ENCODE measurements around the gene MGRN1.

DNA sequence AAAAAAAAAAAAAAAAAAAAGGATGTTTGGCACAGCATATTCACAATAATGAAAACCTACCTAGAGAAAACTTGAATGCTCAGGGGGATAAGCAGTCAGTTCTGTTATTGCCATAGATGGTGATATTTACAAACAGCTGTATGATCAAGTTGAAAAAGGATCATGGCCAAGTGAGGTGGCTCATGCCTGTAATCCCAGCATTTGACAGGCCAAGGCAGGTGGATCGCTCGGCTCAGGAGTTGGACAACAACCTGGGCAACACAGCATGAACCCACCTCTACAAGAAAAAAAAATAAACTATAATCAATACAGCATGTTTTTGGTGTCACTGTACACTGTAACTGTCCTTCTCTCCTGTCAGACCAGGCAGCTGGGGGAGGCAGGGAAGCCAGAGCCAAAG, 90.4 kb downstream of the MGRN1 start:
- TF ChIP-seq, protein P1, sequence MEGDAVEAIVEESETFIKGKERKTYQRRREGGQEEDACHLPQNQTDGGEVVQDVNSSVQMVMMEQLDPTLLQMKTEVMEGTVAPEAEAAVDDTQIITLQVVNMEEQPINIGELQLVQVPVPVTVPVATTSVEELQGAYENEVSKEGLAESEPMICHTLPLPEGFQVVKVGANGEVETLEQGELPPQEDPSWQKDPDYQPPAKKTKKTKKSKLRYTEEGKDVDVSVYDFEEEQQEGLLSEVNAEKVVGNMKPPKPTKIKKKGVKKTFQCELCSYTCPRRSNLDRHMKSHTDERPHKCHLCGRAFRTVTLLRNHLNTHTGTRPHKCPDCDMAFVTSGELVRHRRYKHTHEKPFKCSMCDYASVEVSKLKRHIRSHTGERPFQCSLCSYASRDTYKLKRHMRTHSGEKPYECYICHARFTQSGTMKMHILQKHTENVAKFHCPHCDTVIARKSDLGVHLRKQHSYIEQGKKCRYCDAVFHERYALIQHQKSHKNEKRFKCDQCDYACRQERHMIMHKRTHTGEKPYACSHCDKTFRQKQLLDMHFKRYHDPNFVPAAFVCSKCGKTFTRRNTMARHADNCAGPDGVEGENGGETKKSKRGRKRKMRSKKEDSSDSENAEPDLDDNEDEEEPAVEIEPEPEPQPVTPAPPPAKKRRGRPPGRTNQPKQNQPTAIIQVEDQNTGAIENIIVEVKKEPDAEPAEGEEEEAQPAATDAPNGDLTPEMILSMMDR (conservative IDR thresholded peaks at IDR 0.05; ENCODE audit: low read depth, low read length): no peak
- no peak for TF ChIP-seq EZH2phosphoT487 (IDR thresholded peaks at IDR 0.05; ENCODE audit: borderline replicate concordance, low read length)
